DND-41 (cell line): ENCODE measurements around the gene RGS3.

ENCODE experiments used
- ATAC-seq: fragments of 200-7000 bp; cut with Tn5 transposase; 3 replicates; pipeline ENCODE4 v1.9.1; 2021; ENCODE audit warnings: low read depth; ENCODE audit not compliant: insufficient read depth
- DNase-seq: peaks from one replicate; pipeline ENCODE4 v3.0.0-alpha.2; 2020
- H2AFZ ChIP-seq: 2 replicates; pipeline ENCODE4 v1.6.0; 2012; ENCODE audit warnings: low read depth, low read length
- H3K27ac ChIP-seq: 2 replicates; pipeline ENCODE4 v1.5.1; 2012; ENCODE audit warnings: low read length, inconsistent platforms
- H3K27me3 ChIP-seq: fragments of 200-600 bp; sonication (generic); 2 replicates; pipeline ENCODE4 v1.6.0; 2012; ENCODE audit warnings: low read length, mild to moderate bottlenecking, inconsistent platforms; ENCODE audit not compliant: insufficient read depth, poor library complexity
- H3K36me3 ChIP-seq: 2 replicates; pipeline ENCODE4 v1.5.1; 2012; ENCODE audit warnings: low read length, inconsistent platforms; ENCODE audit not compliant: insufficient read depth
- H3K4me1 ChIP-seq: 2 replicates; pipeline ENCODE4 v1.5.1; 2012; ENCODE audit warnings: mild to moderate bottlenecking, low read length; ENCODE audit not compliant: insufficient read depth
- H3K4me2 ChIP-seq: 2 replicates; pipeline ENCODE4 v1.6.0; 2012; ENCODE audit warnings: mild to moderate bottlenecking, moderate library complexity, low read length, inconsistent platforms; ENCODE audit not compliant: insufficient read depth
- H3K4me3 ChIP-seq, 2 experiments: fragments of 200-600 bp in 1 of 2; shearing (Covaris generic) in 1 of 2; 2 replicates each; pipeline ENCODE4 v1.5.1; 2012 to 2016; ENCODE audit warnings: inconsistent platforms in 2 of 2, low read length in 2 of 2, mild to moderate bottlenecking in 2 of 2, low read depth in 1 of 2, moderate library complexity in 1 of 2
- H3K79me2 ChIP-seq: 2 replicates; pipeline ENCODE4 v1.6.0; 2012; ENCODE audit warnings: low read length, inconsistent platforms; ENCODE audit not compliant: insufficient read depth
- H3K9ac ChIP-seq: 2 replicates; pipeline ENCODE4 v1.6.0; 2012; ENCODE audit warnings: low read depth, mild to moderate bottlenecking, inconsistent platforms, low read length, moderate library complexity
- H3K9me3 ChIP-seq: 2 replicates; pipeline ENCODE4 v1.5.1; 2012; ENCODE audit warnings: low read length, moderate library complexity, mild to moderate bottlenecking, inconsistent platforms; ENCODE audit not compliant: insufficient read depth, severe bottlenecking
- H4K20me1 ChIP-seq: 2 replicates; pipeline ENCODE4 v1.6.0; 2012; ENCODE audit warnings: low read length; ENCODE audit not compliant: insufficient read depth
- CTCF ChIP-seq: IDR thresholded peaks from 2 replicates; pipeline ENCODE4 v1.5.1; 2012; ENCODE audit warnings: borderline replicate concordance, low read length, moderate library complexity, mild to moderate bottlenecking; ENCODE audit not compliant: poor library complexity, severe bottlenecking; ENCODE audit errors: extremely low read depth
- EZH2 ChIP-seq: IDR thresholded peaks from 3 replicates; pipeline ENCODE4 v1.6.1; 2012; ENCODE audit warnings: borderline replicate concordance, low read depth, mild to moderate bottlenecking, moderate library complexity, low read length, inconsistent platforms; ENCODE audit not compliant: severe bottlenecking

RGS3 gene

GRCh38 chr9:113537229-113537810, 73.8 kb downstream of the RGS3 start:
- Histone ChIP-seq H3K27me3 (no peaks in the 10 kb centered on the region), H3K36me3 (no peaks in the 10 kb centered on the region; the same call in 1 of the 2 replicates), H3K4me1 (no peaks in the 10 kb centered on the region), H3K4me2 (no peak overlapping the region), H3K27ac (no peak overlapping the region), H3K4me3 (no peak overlapping the region), H3K9me3 (no peaks in the 10 kb centered on the region), H3K79me2 (no peaks in the 10 kb centered on the region), H3K9ac (no peak overlapping the region), H4K20me1 (no peaks in the 10 kb centered on the region), H2AFZ (no peak overlapping the region)
- TF ChIP-seq EZH2 (no peak), CTCF (no peak)
- ATAC-seq: no peak
- DNase-seq: no peak

- Histone ChIP-seq H3K27me3 (no peaks in the 10 kb centered on the region), H3K36me3 (no peaks in the 10 kb centered on the region; the same call in 1 of the 2 replicates), H3K79me2 (no peaks in the 10 kb centered on the region), H3K4me1 (no peaks in the 10 kb centered on the region), H4K20me1 (no peaks in the 10 kb centered on the region), H3K4me3 (no peak overlapping the region), H2AFZ (no peak overlapping the region), H3K27ac (no peak overlapping the region), H3K9ac (no peak overlapping the region), H3K4me2 (no peak overlapping the region), H3K9me3 (no peaks in the 10 kb centered on the region)
- no peak for ATAC-seq
- TF ChIP-seq EZH2: no peak
- no peak for TF ChIP-seq CTCF
- DNase-seq: no peak
These were observed 74.6 kb downstream of the RGS3 start for GRCh38 chr9:113538131-113538530.

GRCh38 chr9:113538701-113539430, 75.3 kb downstream of the RGS3 start:
- H3K36me3 ChIP-seq: no peaks in the 10 kb centered on the region; the same call in 1 of the 2 replicates
- no peaks in the 10 kb centered on the region for H4K20me1 ChIP-seq
- no peak for TF ChIP-seq CTCF
- TF ChIP-seq EZH2: no peak
- no peak overlapping the region for H3K4me2 ChIP-seq
- no peak overlapping the region for H2AFZ ChIP-seq
- no peaks in the 10 kb centered on the region for H3K79me2 ChIP-seq
- H3K9me3 ChIP-seq: no peaks in the 10 kb centered on the region
- H3K27me3 ChIP-seq: no peaks in the 10 kb centered on the region
- DNase-seq (no peak), ATAC-seq (no peak)
- H3K4me1 ChIP-seq: no peaks in the 10 kb centered on the region
- no peak overlapping the region for H3K9ac ChIP-seq
- no peak overlapping the region for H3K27ac ChIP-seq
- H3K4me3 ChIP-seq: no peak overlapping the region
